ENCODE results near the gene PRB2.
"Not testable (repeated sequence)": the region's sequence is repeated elsewhere in the genome, so short reads cannot be mapped to it uniquely, and the experiment has no call there.

Gene PRB2

DNA sequence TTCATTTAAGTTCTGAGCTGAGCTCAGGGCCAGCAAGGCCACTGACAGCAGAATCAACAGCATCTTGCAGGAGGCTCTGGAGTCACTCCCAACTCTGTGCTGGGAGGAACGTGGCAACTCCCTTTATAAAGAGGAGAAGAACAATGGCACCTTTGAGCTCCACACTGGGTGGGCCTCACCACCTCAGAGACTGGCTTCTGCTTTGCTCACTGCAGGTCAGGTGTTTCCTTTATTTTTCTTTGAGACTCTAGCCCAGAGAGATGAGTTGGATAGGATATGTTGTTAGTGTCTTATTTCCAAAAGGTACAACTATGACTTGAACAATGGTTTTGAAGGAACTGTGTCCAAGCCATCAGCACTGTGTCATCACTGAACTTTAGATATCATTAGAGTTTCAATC lies at the start of gene PRB2:
TSS of gene PRB2 (minus strand) at position 101 of the 400 bp plus-strand sequence. CDS start at position 63, 38 bp downstream.
- DNase-seq (ENCODE audit: low read depth in 3 of 3, low spot score in 1 of 3): not testable (repeated sequence)

DNA sequence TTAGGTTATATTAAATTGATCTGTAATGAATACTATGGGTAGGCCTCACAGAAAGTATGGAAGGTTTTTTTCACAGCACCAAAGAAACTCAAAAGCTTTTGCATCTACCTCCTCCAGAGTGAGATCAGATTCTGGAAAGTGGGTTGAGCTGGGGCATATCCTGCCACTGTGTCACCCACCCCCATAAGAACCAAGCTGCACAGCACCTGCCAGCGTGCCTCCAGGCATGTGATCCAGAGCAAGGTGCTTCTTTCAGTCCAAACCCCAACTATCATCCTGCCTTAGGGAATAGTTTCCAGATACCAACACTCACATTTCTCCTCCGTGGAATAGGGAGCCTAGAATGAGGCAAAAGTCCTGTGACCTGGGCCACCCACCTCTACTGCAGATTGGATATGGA lies 42.6 kb upstream of the PRB2 start:
- no peak for DNase-seq (ENCODE audit: low read depth in 3 of 3, low spot score in 1 of 3)

DNA sequence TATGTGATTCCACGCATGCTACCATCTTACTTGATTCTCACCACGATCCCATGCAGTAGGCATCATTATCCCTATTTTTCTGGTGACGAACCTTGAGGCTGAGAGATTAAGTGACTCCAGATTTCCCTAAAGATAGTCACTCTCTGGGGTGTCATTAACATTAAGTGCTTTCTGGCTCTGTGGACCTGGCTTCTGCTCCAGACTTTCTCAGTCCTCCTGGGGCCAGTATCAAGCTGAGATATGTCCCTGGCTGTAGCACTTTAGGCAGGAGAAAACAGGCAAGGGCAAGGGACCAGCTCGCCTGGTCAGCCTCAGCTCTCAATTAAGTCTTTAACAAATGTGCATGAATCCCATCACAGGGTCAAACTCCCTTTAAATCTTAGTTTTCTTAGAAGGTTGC lies 38.3 kb upstream of the PRB2 start:
- DNase-seq (ENCODE audit: low read depth in 3 of 3, low spot score in 1 of 3): no peak

DNA sequence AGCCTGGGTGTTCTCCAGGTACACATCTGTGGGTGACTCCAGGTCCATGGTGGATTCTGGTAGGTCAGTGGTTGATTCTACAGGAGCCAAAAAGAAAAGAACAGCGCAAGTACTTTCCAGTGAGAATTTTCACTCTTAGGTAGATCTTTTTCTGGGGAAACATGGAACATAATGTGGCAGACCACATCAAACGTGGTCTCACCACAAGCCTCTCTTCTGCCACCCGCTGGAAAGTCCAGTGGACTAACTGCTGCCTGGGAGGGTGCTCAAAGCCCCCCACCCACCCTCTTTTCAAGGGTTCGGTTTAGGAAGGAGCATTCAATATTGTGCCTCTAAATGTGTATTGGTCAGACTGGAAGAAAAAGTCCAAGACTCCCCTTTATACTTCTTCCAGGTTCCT lies 36.1 kb upstream of the PRB2 start:
- no peak for DNase-seq (ENCODE audit: low read depth in 3 of 3, low spot score in 1 of 3)

DNA sequence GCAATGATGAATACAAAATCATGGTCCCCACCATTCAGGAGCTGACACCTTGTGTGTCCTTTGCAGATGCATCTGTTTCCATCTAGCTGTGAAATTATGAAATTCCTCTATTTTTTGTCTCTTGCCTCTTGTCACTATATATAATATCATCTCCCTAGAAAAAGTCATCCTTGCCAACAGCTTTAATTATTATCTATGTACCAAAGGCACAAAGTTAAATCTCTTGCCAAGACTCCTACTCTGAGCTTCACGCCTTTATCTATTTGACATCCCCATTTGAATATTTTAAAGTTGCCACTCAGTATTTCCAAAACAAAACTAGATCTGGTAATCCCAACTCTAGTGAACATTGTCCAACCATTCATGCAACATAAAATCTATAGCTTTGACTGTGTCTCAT lies 32.0 kb upstream of the PRB2 start:
- no peak for DNase-seq (ENCODE audit: low read depth in 3 of 3, low spot score in 1 of 3)

DNA sequence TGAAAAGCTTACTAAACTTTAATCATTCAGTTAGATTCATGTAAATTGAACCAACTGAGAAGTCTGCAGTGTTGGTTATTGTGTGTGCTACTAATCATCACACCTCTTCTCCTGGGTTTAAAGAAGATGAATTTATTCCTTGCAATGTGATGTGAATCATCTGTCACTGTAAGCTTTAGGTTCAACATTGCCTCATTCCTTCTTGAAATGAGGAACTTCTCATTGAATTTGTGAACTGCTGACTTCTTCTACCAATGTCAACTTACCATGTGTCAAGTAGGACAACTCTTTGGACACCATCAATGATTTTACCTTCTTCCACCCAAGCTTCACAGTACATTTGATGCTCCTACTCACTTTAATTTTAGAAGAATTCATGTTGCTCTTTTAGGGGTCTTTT lies 17.4 kb upstream of the PRB2 start:
- no peak for DNase-seq (ENCODE audit: low read depth in 3 of 3, low spot score in 1 of 3)

DNA sequence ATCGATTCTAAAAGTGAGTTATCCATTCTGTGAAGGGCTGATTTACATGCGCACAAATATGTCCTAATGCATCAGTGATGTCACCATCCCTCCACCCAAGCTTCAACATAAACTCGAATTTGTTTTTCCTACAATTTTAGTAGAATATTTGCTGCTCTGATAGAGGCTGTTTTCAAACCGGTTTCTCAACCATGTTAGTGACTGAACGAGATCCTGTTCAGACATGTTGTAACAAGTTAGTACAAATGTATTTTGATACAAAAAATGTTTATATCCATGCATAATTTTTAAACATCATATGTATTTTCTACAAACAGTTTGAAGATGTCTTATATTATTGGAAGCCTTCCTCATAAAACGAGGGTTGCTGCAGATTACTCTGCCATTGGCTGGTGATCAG lies 12.7 kb upstream of the PRB2 start:
- no peak for DNase-seq (ENCODE audit: low read depth in 3 of 3, low spot score in 1 of 3)

DNA sequence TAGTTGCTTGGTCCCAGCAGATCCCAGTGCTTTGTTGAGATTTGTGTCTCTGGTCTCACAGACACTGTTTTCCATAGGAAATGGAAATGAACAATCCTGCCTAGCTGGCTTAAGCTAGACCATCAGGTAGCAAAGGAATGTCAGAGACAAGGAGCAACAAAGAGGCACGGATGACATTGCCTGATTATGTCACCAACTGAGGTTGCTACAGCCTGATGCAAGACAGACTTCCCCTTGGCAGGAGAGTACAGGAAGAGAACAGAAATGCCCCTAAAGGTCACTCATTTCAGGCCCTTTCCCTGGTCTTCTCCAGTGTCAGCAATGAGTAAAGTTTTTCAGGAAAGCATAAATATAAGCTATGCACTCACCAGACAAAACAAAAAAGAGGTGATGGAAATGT lies 2.0 kb upstream of the PRB2 start:
- DNase-seq (ENCODE audit: low read depth in 3 of 3, low spot score in 1 of 3): no peak

DNA sequence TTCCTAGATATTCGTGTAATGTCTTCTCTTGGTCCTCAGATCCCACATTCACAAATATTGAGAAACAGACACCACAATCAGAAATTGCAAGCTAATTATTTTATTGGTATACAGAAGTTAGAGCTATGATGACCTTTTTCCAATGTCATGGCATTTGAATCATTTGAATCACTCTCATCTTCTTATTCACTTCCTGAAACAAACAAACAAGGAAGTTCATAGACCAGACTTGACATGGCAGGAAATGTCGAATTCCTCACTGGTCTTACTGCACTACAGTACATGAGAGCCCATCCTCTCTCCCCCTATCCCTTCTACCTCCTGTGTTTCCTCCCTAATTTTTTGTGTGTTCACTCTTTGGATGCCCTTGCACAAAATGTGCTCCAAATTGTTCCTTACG lies 3.9 kb downstream of the PRB2 start:
- not testable (repeated sequence) for DNase-seq (ENCODE audit: low read depth in 3 of 3, low spot score in 1 of 3)

DNA sequence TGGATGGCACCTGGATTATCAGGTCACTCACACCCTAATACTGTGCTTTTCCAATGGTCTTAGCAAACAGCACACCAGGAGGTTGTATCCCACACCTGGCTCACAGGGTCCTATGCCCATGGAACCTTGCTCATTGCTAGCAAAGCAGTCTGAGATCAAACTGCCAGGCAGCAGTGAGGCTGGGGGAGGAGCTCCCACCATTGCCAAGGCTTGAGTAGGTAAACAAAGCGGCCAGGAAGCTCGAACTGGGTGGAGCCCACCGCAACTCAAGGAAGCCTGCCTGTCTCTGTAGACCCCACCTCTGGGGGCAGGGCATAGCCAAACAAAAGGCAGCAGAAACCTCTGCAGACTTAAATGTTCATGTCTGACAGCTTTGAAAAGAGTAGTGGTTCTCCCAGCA lies 17.9 kb downstream of the PRB2 start:
- not testable (repeated sequence) for DNase-seq (ENCODE audit: low read depth in 3 of 3, low spot score in 1 of 3)

DNA sequence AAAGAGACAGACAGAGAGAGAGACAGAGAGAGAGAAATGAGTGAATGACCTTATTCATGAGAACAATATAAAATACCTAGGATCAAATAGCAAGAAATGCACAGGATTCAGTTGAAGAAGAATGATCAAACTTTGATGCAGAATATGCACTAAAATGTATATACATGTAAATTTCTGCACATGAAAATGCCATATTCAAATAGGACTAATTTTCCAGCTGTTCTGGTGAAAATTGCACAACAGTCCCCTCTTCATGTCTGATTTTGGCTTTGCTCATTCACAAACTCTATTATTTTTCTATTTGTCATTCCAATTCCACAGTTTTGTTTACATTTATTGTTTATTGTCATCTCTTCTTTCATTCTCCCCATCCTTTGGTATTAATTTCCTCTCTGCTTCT lies 34.2 kb downstream of the PRB2 start:
- DNase-seq (ENCODE audit: low read depth in 3 of 3, low spot score in 1 of 3): no peak

DNA sequence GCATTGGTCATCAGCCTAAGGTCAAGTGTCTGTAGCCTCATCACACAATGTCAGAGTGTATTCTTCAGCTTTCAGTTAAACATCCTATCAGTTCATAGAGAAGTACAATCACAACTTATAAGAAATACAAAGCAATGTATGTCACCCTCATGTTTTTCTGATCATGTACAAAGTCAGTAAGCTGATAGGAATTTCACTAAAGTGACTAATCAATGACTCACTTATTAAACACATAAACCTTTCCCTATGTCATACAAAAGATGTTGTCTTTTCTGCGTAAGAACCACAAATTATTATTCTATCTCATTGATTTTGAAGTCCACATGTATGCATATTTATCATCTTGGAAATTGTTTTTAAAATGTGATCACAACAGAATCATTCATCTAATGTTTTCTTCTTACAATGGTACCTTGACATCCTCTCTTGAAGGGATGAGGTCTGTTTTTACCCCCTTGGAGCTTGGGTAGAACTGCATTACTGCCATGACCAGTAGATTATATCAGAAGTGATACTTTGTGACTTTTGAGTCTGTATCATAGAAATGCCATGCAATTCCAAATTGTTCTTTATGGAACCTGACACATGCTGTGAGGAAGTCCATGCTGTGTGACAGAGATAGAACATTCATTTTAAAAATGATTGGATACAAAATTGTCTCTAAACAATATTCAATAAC lies 35.0 kb downstream of the PRB2 start:
- DNase-seq (ENCODE audit: low read depth in 3 of 3, low spot score in 1 of 3): not testable (repeated sequence)

DNA sequence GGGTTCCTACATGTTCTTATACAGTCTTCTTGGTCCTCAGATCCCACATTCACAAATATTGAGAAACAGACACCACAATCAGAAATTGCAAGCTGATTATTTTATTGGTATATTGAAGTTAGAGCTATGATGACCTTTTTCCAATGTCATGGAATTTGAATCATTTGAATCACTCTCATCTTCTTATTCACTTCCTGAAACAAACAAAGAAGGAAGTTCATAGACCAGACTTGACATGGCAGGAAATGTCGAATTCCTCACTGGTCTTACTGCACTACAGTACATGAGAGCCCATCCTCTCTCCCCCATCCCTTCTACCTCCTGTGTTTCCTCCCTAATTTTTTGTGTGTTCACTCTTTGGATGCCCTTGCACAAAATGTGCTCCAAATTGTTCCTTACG lies 43.6 kb downstream of the PRB2 start:
- DNase-seq (ENCODE audit: low read depth in 3 of 3, low spot score in 1 of 3): not testable (repeated sequence)

DNA sequence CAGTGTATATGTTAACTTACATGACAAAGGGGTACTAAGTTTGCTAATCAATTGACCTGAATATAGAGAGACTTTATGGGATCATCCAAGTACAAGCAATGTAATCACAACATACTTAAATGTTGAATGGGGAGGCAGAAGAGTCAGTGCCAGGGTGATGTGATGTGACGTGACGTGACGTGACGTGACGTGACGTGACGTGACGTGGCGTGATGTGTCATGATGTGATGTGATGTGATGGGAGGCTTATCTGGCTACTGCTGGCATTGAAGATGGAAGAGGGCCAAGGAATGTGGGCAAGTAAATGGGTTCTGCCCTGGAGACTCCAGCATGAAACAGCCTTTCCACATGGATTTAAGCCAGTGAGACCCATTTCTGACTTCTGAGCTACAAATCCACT lies 46.9 kb downstream of the PRB2 start:
- DNase-seq (ENCODE audit: low read depth in 3 of 3, low spot score in 1 of 3): no peak

DNA sequence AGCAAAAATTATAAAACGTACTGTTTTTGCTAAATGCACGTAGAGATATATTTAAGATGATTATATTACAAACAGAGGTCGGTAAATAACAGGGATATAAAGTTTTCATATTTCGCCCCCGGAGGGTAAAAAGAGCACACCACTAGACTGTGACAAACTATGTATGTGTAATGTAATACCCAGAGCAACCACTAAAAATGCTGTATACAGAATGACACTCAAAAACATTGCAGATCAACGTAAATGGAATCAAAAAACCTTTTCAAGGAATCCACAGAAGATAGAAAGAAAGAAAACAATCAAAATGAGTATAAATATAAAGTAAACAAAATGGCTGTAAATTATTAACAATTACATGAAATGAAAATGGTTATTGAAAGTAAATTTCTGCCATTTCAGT lies 47.6 kb downstream of the PRB2 start:
- DNase-seq (ENCODE audit: low read depth in 3 of 3, low spot score in 1 of 3): no peak

DNA sequence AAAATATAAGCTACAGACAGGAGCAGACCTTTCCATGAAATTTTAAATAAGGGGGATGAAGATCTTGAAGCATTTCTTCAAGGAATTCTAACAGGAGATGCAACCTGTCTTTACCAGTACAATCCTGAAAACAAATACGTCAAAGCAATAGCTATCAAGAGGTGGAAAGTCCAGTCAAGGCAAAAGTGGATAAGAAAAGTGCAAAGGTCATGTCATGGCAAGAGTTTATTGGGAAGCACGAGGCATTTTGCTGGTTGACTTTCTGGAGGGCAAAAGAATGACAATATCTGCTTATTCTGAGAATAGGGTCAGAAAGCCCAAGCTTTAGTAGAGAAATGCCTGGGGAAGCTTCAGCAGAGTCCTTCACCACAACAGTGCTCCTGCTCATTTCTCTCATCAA lies 50.9 kb downstream of the PRB2 start:
- DNase-seq (ENCODE audit: low read depth in 3 of 3, low spot score in 1 of 3): no peak
